Head of caudate nucleus (tissue), 42 donors: ENCODE measurements around the gene CYFIP2.
A peak's percentile ranks its signal among the peaks of the same experiment; 100 is the strongest.

ENCODE experiments used
- DNase-seq, 42 donors: peaks; one replicate each; pipeline versions ENCODE4 v3.0.0 to v3.0.0-alpha.2; 2020 to 2021; ENCODE audit warnings: mixed read lengths in 7 of 42
- intact Hi-C: fragments of 100-400 bp; cut with DNase I; formaldehyde crosslinking; loops from one replicate; pipeline ENCODE4 v1.15.0; 2022

CYFIP2 gene

DNA sequence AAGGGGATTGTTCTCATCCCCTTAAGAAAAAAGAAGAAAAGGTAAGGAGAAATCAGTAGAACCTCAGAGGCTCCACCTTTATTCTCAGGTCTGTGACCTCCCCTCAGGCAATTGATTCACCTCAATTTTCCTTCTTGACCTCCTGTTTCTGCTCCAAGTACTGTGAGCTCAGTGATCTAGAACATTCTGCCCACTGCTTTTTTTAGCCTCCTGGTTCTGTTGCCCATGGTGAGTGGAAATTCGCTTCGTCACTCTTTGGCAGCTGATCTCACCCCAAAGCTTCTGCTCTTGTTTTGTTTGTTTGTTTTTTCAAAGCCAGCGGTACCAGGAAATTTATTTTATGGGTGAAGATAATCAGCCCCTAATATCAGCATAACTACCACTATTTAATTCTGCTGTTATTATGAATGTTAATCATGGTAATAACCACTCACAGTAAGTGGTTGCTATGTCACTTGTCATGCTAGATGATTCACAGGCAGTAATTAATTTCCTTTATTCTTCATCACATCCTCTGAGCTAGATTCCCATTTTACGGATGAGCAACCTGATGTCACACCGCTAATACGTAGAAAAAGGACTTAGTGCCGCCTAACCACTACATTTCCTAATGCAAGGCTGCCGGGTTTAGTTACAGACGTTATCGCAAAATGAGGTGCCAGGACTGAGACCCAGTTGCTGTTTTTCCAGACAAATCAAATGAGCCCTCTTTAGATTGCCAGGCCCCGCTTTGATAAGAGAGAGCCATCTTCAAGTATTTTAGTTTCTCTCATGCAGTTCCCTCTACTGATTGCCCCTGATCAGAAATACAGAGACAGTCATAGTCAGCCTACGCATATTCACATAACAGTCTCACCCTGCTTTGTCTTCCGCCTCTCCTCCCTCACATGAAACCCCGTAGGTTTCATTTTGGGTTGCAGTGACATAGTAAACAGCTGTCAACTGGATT is 78.2 kb downstream of the CYFIP2 start:
- intact Hi-C loops = loop anchor here (10.0 kb wide), 1 partner anchor 131 kb away; no protein-coding TSS in a partner anchor
- peak in 8 of 42 donors; percentile 22 to 63 (median 37) for DNase-seq

DNA sequence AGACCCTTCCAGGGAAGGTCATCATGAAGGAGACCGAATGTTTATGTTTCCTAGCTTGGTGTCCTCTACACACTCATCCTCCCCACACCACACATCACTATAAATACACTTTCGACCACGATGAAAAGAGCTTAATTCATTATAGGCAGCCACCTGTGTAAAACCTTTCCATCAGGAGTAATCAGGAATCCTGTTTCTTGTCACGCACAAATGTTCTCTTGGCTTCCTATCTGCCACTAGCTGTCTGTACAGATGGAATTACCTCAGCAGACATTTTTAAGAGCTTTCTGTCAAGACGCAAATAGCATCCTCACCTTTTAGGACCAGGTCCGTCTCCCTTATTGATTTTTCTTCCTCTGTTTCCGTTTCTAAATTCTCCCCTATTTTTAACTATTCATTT is 79.1 kb downstream of the CYFIP2 start:
- DNase-seq = no peak
- intact Hi-C loops = loop anchor here (10.0 kb wide), 1 partner anchor 130 kb away; no protein-coding TSS in a partner anchor

DNA sequence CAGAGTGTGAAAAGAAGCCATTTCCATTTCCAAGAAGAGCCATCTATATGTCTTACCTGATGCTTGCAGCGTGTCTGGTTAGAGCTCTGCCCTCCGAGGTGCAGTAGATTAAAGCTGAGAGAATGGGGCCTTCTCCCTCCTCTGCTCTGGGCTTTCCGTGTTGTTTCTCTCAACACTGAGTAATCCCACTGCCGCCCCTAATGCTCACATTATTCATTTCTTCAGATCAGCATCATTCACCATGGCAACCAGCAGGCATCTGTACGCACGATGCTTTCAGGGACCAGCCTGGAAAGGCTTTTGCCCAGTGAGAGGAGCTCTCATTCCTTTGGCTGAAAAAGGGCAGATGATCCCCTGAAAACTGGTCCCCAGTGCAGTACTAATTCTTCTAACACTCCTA is 79.6 kb downstream of the CYFIP2 start:
- DNase-seq = peak in 23 of 42 donors; percentile 13 to 79 (median 38)
- intact Hi-C loops = loop anchor here (10.0 kb wide), 1 partner anchor 129 kb away; no protein-coding TSS in a partner anchor

DNA sequence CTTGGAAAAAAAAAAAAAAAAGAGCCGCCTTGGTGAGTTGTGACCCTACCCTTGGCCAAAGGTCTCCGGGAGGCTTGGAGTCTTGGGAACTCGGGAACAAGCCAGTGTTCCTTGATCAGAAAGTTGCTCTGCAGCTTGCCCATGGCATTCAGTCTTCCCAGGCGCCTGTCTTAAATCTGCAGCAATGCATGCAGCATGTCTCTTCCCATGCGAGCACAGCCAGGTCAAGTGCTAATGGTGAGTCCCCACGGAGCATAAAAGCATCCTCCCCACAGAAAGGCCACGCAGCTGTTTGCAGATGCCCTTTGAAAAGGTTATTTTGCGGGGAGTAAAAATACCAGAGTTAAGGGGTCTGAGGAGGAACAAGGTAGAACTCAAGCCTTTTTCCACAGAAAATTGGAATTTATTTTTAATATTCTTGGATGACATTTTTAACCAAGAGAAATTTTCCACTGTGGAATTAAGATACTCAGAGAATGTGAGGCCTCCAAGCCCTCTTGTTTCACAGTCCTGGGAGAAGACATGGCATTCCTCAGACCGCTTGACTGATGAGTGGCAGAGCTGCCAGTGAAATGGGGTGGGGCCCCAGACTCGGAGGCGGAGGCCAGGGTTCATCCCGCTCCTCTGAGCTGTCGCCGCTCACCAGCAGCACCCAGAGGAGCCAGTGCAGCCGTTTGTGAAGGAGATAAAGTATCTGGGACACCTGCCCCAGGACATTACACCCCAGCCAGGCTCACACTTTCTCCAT is 81.6 kb downstream of the CYFIP2 start:
- intact Hi-C loops = loop anchor here (10.0 kb wide), 1 partner anchor 127 kb away; no protein-coding TSS in a partner anchor

DNA sequence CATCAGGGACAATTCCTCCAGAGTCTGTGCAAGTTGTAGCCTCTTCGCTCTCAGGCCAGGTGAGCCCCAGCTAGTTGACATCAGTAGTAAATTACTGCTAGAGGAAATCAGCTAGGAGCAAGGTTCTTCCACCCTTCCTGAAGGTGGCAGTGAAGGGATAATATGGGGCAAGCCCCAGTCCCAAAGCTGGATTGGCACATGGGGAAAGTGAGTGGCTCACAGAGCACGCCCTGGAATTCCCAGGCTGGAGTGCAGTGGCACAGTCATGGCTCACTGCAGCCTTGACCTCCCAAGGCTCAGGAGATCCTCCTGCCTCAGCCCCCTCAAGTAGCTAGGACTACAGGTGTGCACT is 82.1 kb downstream of the CYFIP2 start:
- intact Hi-C loops = loop anchor here (10.0 kb wide), 1 partner anchor 127 kb away; no protein-coding TSS in a partner anchor

More for the DNA sequence above, 81.6 kb downstream of the CYFIP2 start:
- no peak for DNase-seq

DNA sequence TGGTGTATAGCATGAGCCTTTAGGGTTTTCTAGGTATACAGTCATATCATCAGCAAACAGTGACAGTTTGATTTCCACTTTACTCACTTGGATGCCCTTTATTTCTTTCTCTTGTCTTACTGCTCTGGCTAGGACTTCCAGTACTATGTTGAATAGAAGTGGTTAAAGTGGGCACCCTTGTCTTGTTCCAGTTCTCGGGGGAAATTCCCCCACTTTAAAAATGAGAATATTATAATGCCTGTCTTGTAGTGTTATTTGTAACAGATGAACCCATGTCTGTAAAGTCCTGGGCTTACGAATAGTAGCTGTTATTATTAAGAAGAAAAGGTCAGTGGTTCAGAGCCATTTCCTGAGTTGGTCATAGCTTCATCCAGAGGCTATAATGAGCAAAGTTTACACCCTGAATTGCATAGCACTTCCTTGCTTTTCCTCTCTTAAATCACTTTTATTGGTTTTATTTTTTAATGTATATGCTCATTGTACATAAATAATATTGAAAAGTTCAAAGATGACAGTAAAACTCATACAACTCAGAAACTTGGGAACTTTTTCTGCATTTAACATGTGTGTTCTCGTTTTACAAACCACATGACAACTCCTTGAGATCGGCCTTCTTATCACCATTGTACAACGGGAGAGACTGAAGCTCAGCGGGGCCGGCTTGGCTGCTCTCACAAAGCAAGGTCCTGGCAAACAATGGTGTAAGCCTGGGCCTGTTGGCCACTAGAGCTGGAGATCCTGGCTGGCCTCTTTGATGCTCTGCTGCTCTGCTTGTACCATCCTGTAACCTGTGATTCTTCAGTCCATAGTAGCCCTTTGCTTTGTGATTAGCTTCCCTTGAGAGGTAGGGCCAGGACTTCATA is 85.2 kb downstream of the CYFIP2 start:
- peak in 4 of 42 donors; percentile 12 to 49 (median 32) for DNase-seq
- intact Hi-C loops = no loop called here

More for the DNA sequence above, 82.1 kb downstream of the CYFIP2 start:
- DNase-seq = no peak

DNA sequence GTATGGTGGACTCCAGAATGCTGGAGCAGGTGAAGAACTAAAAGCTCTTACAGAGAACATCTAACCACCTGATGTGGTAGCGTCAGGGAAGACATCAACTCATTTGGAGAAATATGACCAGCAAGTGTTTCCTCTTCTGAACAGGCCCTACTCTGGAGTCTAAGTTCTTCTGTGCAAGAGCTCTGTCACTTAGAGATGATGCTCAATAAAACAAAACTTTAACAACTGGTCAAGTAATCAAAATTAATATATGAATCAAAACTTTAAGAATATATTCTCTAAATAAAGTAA is 85.8 kb downstream of the CYFIP2 start:
- intact Hi-C loops = no loop called here

DNA sequence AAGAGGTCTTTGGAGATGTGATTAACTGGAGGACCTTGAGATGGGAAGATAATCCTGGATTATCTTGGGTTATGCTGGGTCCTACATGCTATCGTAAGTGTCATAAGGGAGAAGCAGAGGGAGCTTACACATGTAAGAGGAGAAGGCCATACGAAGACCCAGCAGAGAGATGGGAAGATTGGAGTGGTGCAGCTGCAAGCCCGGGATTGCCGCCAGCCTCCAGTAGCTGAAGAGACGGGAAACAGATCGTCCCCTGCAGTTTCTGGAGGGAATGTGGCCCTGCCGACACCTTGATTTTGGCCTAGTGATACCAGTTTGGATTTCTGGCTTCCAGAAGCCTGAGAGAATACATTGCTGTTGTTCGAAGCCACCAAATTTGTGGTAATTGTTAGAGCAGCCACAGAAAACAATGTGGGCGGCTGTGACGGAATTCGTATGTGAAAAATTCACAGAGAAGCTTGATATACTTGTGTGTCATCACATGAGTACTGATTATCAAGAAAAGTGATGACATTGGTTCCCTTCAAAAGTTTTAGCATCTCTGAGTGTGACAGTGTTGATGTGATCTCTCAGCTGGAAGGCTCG is 86.9 kb downstream of the CYFIP2 start:
- intact Hi-C loops = no loop called here
- DNase-seq = peak in 34 of 42 donors; percentile 22 to 71 (median 43)

More for the DNA sequence above, 85.8 kb downstream of the CYFIP2 start:
- no peak for DNase-seq

DNA sequence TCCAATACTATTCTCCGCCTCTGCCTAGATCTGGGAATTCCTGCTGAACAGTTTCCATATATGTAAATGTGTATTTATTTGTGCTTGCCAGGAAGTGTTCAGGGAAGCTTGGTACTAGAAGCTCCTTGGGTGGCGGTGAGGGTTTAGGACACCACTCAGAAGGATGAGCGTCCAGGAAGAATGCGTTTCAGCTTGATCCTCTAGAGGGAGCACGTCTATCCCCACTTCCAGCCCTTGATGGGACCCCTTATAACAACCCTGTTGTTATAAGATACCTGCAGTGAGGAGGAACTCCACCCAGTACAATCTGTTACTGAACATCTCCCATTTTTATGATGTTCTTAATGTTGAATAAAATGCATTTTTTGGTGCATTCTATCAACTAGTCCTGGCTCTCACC is 88.9 kb downstream of the CYFIP2 start:
- DNase-seq = no peak
- intact Hi-C loops = no loop called here

DNA sequence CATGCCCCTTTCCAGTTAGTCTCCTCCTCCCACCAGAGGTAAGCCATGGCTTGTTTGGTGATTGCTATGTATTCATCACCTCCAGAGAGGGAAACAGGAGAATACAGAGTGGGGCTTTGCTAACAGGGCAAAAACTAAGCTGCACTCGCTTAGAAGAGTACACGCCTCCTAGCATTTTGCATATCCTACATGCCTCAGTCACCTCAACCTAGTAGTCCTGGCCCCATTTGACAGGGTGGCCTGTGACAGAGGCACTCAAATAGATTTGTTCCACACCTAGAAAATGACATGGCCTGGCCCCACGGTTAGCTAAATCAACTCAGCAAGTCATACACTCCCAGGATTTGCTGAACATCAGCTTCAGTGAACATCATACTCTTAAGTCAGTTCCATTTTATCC is 90.7 kb downstream of the CYFIP2 start:
- DNase-seq = no peak
- intact Hi-C loops = no loop called here

DNA sequence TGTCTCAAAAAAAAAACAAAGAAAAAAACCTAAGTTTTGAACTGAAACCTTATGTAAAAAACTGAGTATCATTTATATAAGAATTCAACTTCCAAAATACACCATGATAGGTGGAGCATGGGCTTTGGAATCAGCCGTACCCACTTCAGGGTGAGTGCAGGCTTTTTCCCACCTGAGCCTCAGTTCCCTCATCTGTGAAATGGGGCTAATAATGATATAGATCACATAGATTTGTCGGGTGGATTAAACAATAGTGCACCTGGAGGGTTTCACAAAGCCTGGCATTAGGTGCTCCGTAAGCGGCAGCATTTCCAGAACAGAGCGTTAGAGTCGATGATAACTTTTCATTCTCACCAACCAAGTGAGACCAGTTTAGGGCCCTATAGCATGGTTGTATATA is 91.9 kb downstream of the CYFIP2 start:
- intact Hi-C loops = no loop called here
- no peak for DNase-seq

DNA sequence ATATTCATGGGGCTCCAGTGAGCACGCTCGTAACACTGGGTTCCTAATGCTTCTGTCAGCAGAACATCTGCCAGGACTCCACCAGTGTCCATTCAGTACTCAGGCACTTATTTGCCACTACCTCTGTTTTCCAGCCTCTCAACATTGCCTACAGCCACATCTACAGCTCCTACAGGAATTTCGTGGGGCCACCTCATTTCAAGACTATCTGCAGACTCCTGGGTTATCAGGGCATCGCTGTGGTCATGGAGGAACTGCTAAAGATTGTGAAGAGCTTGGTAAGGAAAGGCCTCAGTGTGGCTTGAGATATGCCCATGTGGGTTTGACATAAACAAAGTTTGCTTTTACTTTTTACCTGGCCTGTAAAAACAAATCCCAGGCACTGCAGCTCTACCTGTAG is 92.9 kb downstream of the CYFIP2 start:
- DNase-seq = no peak
- intact Hi-C loops = no loop called here

DNA sequence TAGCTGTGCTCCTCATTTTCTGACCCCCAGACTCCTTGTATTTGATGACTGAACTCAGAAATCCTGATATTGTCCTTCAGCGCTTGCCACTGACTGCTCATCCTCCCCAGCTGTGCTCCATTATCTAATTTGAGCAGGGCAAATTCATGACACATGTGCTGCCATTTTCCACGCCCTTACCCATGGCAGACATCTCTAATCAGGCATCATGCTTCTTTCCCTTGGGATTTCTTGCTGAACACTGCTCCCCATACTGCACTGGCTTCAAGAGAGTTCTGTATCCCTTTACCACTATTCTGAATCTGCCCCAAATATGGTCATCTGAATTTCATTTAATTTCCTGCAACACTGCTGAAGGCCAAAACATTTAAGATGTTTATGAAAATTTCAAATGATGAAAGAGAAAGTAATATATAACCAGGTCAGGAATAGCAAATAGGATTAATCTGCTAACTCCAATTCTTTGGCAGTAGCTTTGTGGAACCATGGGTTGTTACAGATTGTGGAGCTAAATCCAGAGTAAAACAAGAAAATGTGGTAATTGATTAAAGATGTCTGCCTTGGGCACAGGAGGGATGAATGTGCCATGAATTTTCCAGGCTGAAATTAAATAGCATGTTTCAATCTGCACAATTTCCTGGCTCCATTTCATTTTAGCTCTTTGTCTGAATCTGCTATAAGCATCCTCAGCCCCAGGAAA is 93.6 kb downstream of the CYFIP2 start:
- no peak for DNase-seq
- intact Hi-C loops = no loop called here

DNA sequence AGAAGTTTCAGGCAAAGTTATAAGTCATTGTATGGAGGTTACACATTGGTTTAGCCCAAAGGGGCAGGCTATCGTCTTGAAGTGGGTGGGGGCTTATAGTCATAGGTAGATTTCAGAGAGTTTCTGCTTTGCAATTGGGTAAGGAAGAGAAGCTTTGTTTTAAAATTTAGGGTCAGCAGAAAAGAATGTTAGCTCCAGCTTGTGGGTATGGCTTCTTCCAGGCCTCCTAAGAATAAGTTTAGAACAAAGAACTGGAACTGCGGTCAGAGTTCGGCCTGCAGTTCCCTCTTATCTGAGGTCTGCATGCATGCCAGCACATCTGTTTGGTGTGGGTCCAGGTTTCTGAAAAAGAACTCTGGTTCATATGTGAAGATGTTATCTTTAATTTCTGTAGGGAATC is 96.1 kb downstream of the CYFIP2 start:
- DNase-seq = no peak
- intact Hi-C loops = no loop called here

DNA sequence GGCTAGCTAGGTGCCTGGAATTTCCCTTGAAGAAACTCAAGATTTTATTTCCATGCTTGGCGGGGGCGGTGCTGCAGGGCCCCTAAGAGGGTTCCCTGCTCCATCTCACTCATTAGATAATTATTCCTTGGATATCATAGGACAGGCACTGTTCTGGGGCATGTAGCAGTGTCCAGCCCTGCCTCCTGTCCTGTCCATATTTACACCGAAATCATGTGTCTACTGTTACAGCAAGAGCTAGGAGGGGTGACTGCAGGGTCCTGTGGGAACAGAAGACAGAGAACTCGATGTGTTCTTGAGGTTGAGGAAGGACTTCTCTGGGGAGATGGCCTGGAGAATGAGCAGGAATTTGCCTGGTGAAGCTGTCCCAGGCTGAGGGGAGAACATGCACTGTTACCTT is 96.6 kb downstream of the CYFIP2 start:
- DNase-seq = no peak
- intact Hi-C loops = no loop called here

DNA sequence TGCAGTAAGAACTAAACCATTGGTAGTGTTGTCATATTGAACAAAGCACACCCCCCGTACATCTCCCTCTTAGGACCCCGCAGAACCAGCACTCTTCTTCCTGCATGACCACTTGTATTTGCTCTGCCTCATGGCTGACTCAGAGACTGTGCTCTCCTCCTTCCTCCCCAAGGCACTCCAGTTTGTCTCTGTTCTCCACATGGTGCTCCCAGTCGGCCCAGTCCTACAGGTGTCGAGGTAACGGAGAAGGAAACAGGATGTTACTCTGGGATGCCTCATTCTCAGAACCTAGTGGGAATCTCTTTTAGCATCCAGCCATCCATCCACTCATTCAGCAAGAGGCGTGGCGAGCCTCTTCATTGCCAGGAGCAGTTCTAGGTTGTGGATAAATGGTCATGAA is 97.1 kb downstream of the CYFIP2 start:
- DNase-seq = no peak
- intact Hi-C loops = no loop called here

DNA sequence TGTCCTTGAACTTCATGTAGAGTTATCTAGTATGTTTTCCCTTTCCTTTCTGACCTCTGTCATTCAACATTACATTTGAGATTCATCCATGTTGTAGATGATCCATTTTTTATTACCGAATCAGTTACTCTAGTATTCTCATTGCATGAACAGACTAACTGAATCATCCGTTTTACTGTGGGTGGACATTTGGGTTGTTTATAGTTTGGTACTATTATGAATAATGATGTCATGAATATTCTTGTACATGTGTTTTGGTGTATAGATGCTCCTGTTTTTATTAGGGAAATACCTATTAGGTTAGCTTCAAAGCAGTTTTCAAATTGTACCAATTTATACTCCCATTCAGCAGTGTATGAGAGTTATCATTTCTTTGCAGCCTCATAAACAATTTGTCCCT is 99.8 kb downstream of the CYFIP2 start:
- intact Hi-C loops = no loop called here
- no peak for DNase-seq
